ENCODE data around the gene ARMC2. TPM values are rescaled to one million over a fixed set of nuclear protein-coding genes. Genes with fewer than 3 reads are reported as not detected.

The ARMC2 gene
- total and polyA plus RNA-seq, 2 donors (not counting 3 experiments of a cell fraction or from before 2014, with no cell fraction given): 1.7 to 3.7 TPM

DNA sequence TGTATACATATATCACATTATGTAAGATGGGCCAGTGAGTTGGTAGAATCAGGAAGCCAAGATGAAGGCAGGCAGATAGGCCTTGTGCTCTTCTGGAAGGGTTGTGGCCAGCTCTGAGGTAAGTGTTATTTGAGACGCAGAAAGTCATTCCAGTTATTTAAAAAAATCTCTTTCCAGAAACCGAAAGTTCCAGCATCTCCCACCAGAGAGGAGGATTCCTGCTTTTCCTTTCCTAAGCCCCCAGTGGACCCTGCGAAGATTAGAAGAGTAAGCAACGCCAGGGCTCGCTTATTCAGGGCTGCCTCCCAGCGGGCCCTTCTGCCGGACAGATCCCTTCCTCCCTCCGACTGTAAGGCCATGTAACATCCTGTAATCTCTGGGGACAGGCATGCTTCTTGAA, 20.4 kb downstream of the ARMC2 start:
- H3K9ac ChIP-seq (replicated peaks; ENCODE audit: extremely low read depth, insufficient read depth, low read length): no peak overlapping the region
- TF ChIP-seq FOS (IDR thresholded peaks at IDR 0.05; ENCODE audit: borderline replicate concordance, insufficient read depth, low read length) (no peak), MYC (IDR thresholded peaks at IDR 0.05; ENCODE audit: low read depth, low read length) (no peak), POLR2A (IDR thresholded peaks at IDR 0.05; ENCODE audit: low read depth, low read length) (no peak), EZH2 (IDR thresholded peaks at IDR 0.05; ENCODE audit: borderline replicate concordance, low read depth, low read length, severe bottlenecking) (no peak), GATA2 (IDR thresholded peaks at IDR 0.05; ENCODE audit: insufficient read depth, insufficient read length, low read depth, low read length) (no peak), CTCF (IDR thresholded peaks at IDR 0.05; ENCODE audit: extremely low read depth in 1 of 2, insufficient read depth in 1 of 2, low read depth in 1 of 2, low read length in 2 of 2) (no peak), POLR2AphosphoS5 (IDR thresholded peaks at IDR 0.05; ENCODE audit: insufficient read depth, low read depth, low read length) (no peak), JUN (IDR thresholded peaks at IDR 0.05; ENCODE audit: borderline replicate concordance, insufficient read depth, insufficient read length, low read depth) (no peak), MAX (IDR thresholded peaks at IDR 0.05; ENCODE audit: insufficient read depth, insufficient read length) (no peak)
- H4K20me1 ChIP-seq (replicated peaks; ENCODE audit: control insufficient read depth, extremely low read depth, insufficient read depth, low read length): no peaks in the 10 kb centered on the region
- no peaks in the 10 kb centered on the region for H3K9me1 ChIP-seq (replicated peaks; ENCODE audit: control insufficient read depth, extremely low read depth, insufficient read depth, low read length)
- ChIA-PET POLR2A (no interaction called here), CTCF (interaction anchor here (0.6 to 1.2 kb wide), 2 partner anchors 13 to 58 kb away, joined by 3 to 5 read pairs; no protein-coding TSS in a partner anchor)
- DNase-seq (ENCODE audit: low read depth, low spot score) (no peak), FAIRE-seq (no peak)
- dilution Hi-C loops (cut with MboI; ENCODE audit: extremely low pct_ligation_motif_present, low sequenced_read_pairs) (no loop called here), intact Hi-C loops (cut with micrococcal nuclease) (no loop called here)
- no peaks in the 10 kb centered on the region for H3K79me2 ChIP-seq (ENCODE audit: control insufficient read depth, insufficient read depth, low read length)
- H3K4me3 ChIP-seq (replicated peaks in 1 of 3; ENCODE audit: insufficient read depth in 1 of 3, low read depth in 1 of 3, low read length in 3 of 3): no peak overlapping the region
- no peak overlapping the region for H3K4me2 ChIP-seq (ENCODE audit: insufficient read depth, low read length)
- no peaks in the 10 kb centered on the region for H3K4me1 ChIP-seq (ENCODE audit: control insufficient read depth, extremely low read depth, insufficient read depth, low read length)
- no peaks in the 10 kb centered on the region for H3K27me3 ChIP-seq (ENCODE audit: control insufficient read depth in 2 of 2, insufficient read depth in 2 of 2, low read length in 2 of 2)
- H3K36me3 ChIP-seq (ENCODE audit: control insufficient read depth in 2 of 2, extremely low read depth in 1 of 2, insufficient read depth in 2 of 2, low read length in 2 of 2): no peaks in the 10 kb centered on the region
- BruUV-seq (replicated peaks): no TSS peak
- no peak overlapping the region for H2AFZ ChIP-seq (ENCODE audit: low read depth, low read length)
- H3K27ac ChIP-seq (ENCODE audit: insufficient read depth, low read depth, low read length): no peak overlapping the region
- no peaks in the 10 kb centered on the region for H3K9me3 ChIP-seq (replicated peaks; ENCODE audit: control insufficient read depth, insufficient read depth, low read length)
